Upper lobe of left lung (tissue), 6 donors: ENCODE measurements around the gene AEBP2. TPM values are rescaled to one million over a fixed set of nuclear protein-coding genes. Genes with fewer than 3 reads are reported as not detected.

Experiments used
- ATAC-seq, 2 donors: fragments of 200-7000 bp; cut with Tn5 transposase; one replicate each; pipeline ENCODE4 v1.9.1; 2022; ENCODE audit warnings: mild to moderate bottlenecking in 2 of 2, moderate library complexity in 2 of 2; ENCODE audit not compliant: low FRiP score in 2 of 2
- DNase-seq, 2 donors: peaks; one replicate each; pipeline ENCODE4 v3.0.0-alpha.2; 2019 to 2020
- H3K27ac ChIP-seq, 4 donors: fragments of 200-600 bp; sonication (generic); one replicate each; pipeline ENCODE4 v1.5.1; 2016 to 2019
- H3K27me3 ChIP-seq, 4 donors: fragments of 200-600 bp; sonication (generic); one replicate each; pipeline ENCODE4 v1.5.1; 2017 to 2019
- H3K36me3 ChIP-seq, 4 donors: fragments of 200-600 bp; sonication (generic); one replicate each; pipeline ENCODE4 v1.5.1; 2016 to 2019
- H3K4me1 ChIP-seq, 4 donors: fragments of 200-600 bp; sonication (generic); one replicate each; pipeline ENCODE4 v1.5.1; 2018 to 2019
- H3K4me3 ChIP-seq, 4 donors: fragments of 200-600 bp; sonication (generic); one replicate each; pipeline ENCODE4 v1.5.1; 2017 to 2019; ENCODE audit warnings: mild to moderate bottlenecking in 2 of 4, moderate library complexity in 1 of 4
- H3K9me3 ChIP-seq, 4 donors: fragments of 200-600 bp; sonication (generic); one replicate each; pipeline ENCODE4 v1.5.1; 2018 to 2019
- EP300 ChIP-seq, 4 donors: sonication (generic); formaldehyde crosslinking; IDR thresholded peaks; one replicate each; pipeline ENCODE4 v1.5.1; 2017; ENCODE audit warnings: antibody characterized with exemption in 4 of 4, control low read depth in 2 of 4
- POLR2A ChIP-seq, 4 donors: fragments of 450-650 bp; IDR thresholded peaks; one replicate each; pipeline ENCODE4 v1.5.1; 2016 to 2017; ENCODE audit warnings: antibody characterized with exemption in 4 of 4, mild to moderate bottlenecking in 2 of 4
- POLR2AphosphoS5 ChIP-seq, 2 donors: sonication (generic); formaldehyde crosslinking; IDR thresholded peaks; one replicate each; pipeline ENCODE4 v1.5.1; 2017; ENCODE audit warnings: antibody characterized with exemption in 2 of 2
- WGBS, 2 donors: methylation state at CpG; one replicate each; pipeline ENCODE4 v1.1.5; 2017 to 2018; 5-methylcytosine and 5-hydroxymethylcytosine counted together
- total RNA-seq, 6 donors: library from RNA; depleted of rRNA in 4 of 6; stranded (reverse); fragments of >200 nt in 4 of 6; gene quantifications; one replicate each; pipeline versions ENCODE4 v1.1.0 to v1.2.1, GENCODE V29; 2016 to 2021
- TF ChIP-seq, protein P1 (sequence below), 6 experiments: fragments of 450-650 bp in 4 of 6; fragments of 200-600 bp in 2 of 6; sonication (generic) in 2 of 6; IDR thresholded peaks; one replicate each; pipeline ENCODE4 v1.5.1; 2016 to 2019; ENCODE audit warnings: antibody characterized with exemption in 6 of 6
- donor health status: DM: no; HTN: no; CAD: no; lungs with moderate emphysema.
- donor health status: DM: no; HTN: yes; CAD: no; lungs with severe emphysema.

AEBP2 gene
- total RNA-seq, 6 donors from 2014 or later, result 27.7 to 73.9 (median 40.6) TPM

DNA sequence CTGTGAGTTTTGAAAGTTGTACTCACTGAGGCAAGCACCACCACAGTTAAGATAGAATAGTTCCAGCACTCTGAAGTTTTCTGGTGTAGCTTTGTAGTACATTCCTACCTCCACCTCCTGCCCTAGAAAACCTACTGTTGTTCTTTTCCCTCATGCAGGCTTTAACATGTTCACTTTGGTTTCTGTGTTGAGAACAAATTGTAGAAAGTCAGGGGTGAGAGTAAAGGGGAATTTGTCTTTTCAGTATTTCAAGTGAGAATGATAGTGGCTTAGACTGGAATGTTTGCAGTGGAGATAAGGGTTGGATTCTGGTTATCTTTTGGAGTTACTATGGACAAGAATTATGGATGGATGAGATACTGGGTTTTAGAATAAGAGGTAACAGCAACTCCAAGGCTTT is 67.2 kb downstream of the AEBP2 start:
- peaks cover 0 to 11% (median 5%) of the 10 kb centered on the region in 4 donors for H3K4me1 ChIP-seq
- no peaks in the 10 kb centered on the region for H3K27me3 ChIP-seq
- H3K9me3 ChIP-seq, result no peaks in the 10 kb centered on the region
- no peak overlapping the region for H3K4me3 ChIP-seq
- TF ChIP-seq, protein P1, sequence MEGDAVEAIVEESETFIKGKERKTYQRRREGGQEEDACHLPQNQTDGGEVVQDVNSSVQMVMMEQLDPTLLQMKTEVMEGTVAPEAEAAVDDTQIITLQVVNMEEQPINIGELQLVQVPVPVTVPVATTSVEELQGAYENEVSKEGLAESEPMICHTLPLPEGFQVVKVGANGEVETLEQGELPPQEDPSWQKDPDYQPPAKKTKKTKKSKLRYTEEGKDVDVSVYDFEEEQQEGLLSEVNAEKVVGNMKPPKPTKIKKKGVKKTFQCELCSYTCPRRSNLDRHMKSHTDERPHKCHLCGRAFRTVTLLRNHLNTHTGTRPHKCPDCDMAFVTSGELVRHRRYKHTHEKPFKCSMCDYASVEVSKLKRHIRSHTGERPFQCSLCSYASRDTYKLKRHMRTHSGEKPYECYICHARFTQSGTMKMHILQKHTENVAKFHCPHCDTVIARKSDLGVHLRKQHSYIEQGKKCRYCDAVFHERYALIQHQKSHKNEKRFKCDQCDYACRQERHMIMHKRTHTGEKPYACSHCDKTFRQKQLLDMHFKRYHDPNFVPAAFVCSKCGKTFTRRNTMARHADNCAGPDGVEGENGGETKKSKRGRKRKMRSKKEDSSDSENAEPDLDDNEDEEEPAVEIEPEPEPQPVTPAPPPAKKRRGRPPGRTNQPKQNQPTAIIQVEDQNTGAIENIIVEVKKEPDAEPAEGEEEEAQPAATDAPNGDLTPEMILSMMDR (IDR thresholded peaks at IDR 0.05), result no peak
- TF ChIP-seq POLR2A (IDR thresholded peaks at IDR 0.05) (no peak), POLR2AphosphoS5 (IDR thresholded peaks at IDR 0.05) (no peak), EP300 (IDR thresholded peaks at IDR 0.05) (no peak)
- no peak overlapping the region for H3K27ac ChIP-seq
- DNase-seq, result no peak
- H3K36me3 ChIP-seq, result peaks cover 0 to 19% (median 1%) of the 10 kb centered on the region in 4 donors
- ATAC-seq, result no peak

DNA sequence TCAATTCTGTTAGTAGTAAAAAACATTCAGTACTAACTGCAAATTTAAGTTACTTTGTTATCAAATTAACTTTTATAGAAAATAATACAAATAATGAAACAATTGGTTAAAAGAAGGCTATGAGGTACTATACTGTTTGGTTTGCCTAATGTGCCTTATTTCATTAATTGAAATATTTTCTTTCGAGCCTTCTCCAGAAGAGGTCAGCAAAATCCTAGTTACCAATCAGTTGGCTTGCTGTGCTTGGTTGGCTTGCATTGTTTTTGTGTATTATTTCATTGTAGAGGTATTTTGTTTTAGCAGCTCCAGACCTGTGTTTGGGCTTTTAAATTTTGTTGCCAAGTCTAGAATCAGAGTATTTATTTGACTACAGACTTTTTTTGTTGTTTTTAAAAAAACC is 68.5 kb downstream of the AEBP2 start:
- Histone ChIP-seq H3K9me3 (no peaks in the 10 kb centered on the region), H3K4me1 (peaks cover 0 to 11% (median 5%) of the 10 kb centered on the region in 4 donors), H3K27me3 (no peaks in the 10 kb centered on the region), H3K36me3 (peaks cover 0 to 17% (median 1%) of the 10 kb centered on the region in 4 donors), H3K27ac (no peak overlapping the region), H3K4me3 (no peak overlapping the region)
- DNase-seq (no peak), ATAC-seq (peak in 1 of 2 donors; percentile 53)
- TF ChIP-seq, protein P1 (IDR thresholded peaks at IDR 0.05), result no peak
- TF ChIP-seq POLR2AphosphoS5 (IDR thresholded peaks at IDR 0.05), result no peak
- no peak for TF ChIP-seq EP300 (IDR thresholded peaks at IDR 0.05)
- TF ChIP-seq POLR2A (IDR thresholded peaks at IDR 0.05), result no peak
- WGBS, 2 donors, result 65 to 71% methylated on average over 1 of the region's 1 CpG

DNA sequence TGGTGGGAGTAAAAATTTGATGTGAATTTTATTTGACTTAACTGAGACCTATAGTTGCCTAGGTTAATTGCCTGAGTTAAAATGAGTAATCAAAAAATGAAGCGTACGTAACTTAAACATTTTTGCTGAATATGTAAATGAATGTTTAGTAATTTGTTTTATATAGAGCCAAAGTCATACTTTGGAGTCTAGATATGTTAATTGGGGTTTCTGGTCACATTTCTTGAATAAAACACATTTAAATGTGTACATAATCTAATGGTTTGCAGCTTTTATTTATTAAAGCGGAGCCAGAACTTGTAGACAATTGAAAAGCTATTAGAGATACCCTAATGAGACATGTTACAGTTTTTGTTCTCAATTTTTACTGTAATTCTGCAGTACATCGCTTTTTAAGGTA is 71.2 kb downstream of the AEBP2 start:
- no peaks in the 10 kb centered on the region for H3K27me3 ChIP-seq
- H3K27ac ChIP-seq, result no peak overlapping the region
- peaks cover 0 to 24% (median 3%) of the 10 kb centered on the region in 4 donors for H3K36me3 ChIP-seq
- H3K4me1 ChIP-seq, result peaks cover 0 to 11% (median 5%) of the 10 kb centered on the region in 4 donors
- WGBS, 2 donors, result 69 to 94% methylated on average over 4 of the region's 4 CpGs
- DNase-seq (no peak), ATAC-seq (no peak)
- H3K4me3 ChIP-seq, result no peak overlapping the region
- TF ChIP-seq EP300 (IDR thresholded peaks at IDR 0.05) (no peak), POLR2A (IDR thresholded peaks at IDR 0.05) (no peak), POLR2AphosphoS5 (IDR thresholded peaks at IDR 0.05) (no peak)
- TF ChIP-seq, protein P1 (IDR thresholded peaks at IDR 0.05), result no peak
- H3K9me3 ChIP-seq, result no peaks in the 10 kb centered on the region

DNA sequence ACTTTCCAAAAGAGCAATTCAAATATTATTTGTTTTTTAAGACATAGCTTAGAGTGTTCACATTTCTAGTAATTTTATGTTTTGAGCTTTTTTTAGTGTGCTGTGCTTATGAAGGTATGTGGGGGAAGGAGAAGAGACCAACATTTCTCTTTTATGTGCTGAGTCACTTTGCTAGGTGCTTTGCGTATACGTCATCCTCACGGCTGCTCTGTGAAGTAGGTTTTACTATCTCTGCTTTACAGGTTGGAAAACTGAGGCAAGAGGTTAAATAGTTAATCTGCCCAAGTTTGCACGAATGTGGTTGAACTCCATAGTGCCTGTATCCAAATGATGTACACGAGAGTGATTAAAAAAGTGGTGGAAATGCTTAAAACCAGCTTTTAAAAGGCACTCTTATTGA is 75.9 kb downstream of the AEBP2 start:
- ATAC-seq, result no peak
- no peak for TF ChIP-seq EP300 (IDR thresholded peaks at IDR 0.05)
- no peak for TF ChIP-seq POLR2AphosphoS5 (IDR thresholded peaks at IDR 0.05)
- TF ChIP-seq POLR2A (IDR thresholded peaks at IDR 0.05), result no peak
- TF ChIP-seq, protein P1 (IDR thresholded peaks at IDR 0.05), result no peak
- Histone ChIP-seq H3K27me3 (no peaks in the 10 kb centered on the region), H3K4me1 (peaks cover 0 to 12% (median 5%) of the 10 kb centered on the region in 4 donors), H3K9me3 (no peaks in the 10 kb centered on the region), H3K4me3 (no peak overlapping the region), H3K36me3 (peaks cover 0 to 35% (median 3%) of the 10 kb centered on the region in 4 donors), H3K27ac (no peak overlapping the region)
- DNase-seq, result no peak
- 85 to 86% methylated on average over 5 of the region's 5 CpGs for WGBS, 2 donors

DNA sequence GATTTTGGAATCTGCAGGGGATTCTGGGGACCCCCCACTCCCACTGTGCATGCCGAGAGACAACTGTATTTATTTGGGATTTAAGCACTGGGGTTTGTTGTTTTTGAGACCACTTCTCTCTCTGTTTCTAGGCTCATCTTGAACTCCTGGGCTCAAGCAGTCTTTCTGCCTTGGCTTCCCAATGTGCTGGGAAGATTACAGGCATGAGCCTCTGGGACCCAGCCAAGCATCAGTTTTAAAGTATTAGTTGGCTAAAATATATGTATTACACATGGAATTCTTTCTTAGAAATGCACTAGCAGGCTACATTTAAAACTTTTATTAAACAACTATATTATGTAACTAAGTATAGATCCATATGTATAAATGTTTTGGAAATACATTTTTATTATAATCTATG is 78.3 kb downstream of the AEBP2 start:
- no peak overlapping the region for H3K27ac ChIP-seq
- peaks cover 0 to 12% (median 5%) of the 10 kb centered on the region in 4 donors for H3K4me1 ChIP-seq
- 84 to 96% methylated on average over 1 of the region's 1 CpG for WGBS, 2 donors
- ATAC-seq, result no peak
- TF ChIP-seq POLR2AphosphoS5 (IDR thresholded peaks at IDR 0.05) (no peak), EP300 (IDR thresholded peaks at IDR 0.05) (no peak), POLR2A (IDR thresholded peaks at IDR 0.05) (no peak)
- TF ChIP-seq, protein P1 (IDR thresholded peaks at IDR 0.05), result no peak
- no peaks in the 10 kb centered on the region for H3K27me3 ChIP-seq
- peaks cover 0 to 33% (median 3%) of the 10 kb centered on the region in 4 donors for H3K36me3 ChIP-seq
- no peaks in the 10 kb centered on the region for H3K9me3 ChIP-seq
- no peak overlapping the region for H3K4me3 ChIP-seq
- DNase-seq, result no peak
